VCaP (cell line): Measurements from ENCODE around the gene AGR3.
"Not testable (repeated sequence)": the region's sequence is repeated elsewhere in the genome, so short reads cannot be mapped to it uniquely, and the experiment has no call there.

Source experiments
- H3K27ac ChIP-seq: fragments of 450-650 bp; 2 replicates; pipeline ENCODE4 v1.5.1; 2017
- CTCF ChIP-seq: fragments of 450-650 bp; conservative IDR thresholded peaks from 2 replicates; pipeline ENCODE4 v1.5.1; 2017; ENCODE audit warnings: mild to moderate bottlenecking, moderate library complexity

Gene AGR3

GRCh38 chr7:16875861-16876260, 5.9 kb downstream of the AGR3 start:
- no peak overlapping the region for H3K27ac ChIP-seq

GRCh38 chr7:16874066-16874465, 7.7 kb downstream of the AGR3 start:
- no peak for TF ChIP-seq CTCF
- H3K27ac ChIP-seq: no peak overlapping the region

More at GRCh38 chr7:16875861-16876260, 5.9 kb downstream of the AGR3 start:
- no peak for TF ChIP-seq CTCF

DNA sequence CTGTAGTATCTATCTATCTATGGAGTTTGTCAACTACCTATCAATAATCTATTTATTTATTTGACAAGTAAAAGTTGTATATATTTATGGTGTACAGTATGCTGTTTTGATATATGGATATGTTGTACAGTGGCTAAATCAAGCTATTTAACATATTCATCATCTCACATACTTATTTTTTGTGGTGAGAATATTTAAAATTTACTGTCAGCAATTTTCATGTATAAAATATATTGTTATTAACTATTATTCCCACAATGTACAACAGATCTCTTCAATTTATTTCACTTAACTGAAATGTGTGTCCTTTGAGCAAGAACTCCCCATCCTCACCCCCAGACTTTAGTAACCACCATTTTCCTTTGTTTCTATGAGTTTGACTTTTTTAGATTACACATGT, 14.5 kb downstream of the AGR3 start:
- H3K27ac ChIP-seq: no peak overlapping the region
- TF ChIP-seq CTCF: no peak

DNA sequence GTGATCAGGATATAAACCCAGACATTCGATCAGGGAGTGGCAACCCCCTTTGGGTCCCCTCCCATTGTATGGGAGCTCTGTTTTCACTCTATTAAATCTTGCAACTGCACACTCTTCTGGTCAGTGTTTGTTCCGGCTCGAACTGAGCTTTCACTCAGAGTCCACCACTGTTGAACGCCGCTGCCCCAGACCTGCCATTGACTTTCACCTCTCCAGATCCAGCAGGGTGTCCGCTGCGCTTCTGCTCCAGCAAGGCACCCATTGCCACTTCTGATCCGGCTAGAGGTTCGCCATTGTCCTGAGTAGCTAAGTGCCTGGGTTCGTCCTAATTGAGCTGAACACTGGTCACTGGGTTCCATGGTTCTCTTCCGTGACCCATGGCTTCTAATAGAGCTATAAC, 28.6 kb downstream of the AGR3 start:
- H3K27ac ChIP-seq: not testable (repeated sequence)

DNA sequence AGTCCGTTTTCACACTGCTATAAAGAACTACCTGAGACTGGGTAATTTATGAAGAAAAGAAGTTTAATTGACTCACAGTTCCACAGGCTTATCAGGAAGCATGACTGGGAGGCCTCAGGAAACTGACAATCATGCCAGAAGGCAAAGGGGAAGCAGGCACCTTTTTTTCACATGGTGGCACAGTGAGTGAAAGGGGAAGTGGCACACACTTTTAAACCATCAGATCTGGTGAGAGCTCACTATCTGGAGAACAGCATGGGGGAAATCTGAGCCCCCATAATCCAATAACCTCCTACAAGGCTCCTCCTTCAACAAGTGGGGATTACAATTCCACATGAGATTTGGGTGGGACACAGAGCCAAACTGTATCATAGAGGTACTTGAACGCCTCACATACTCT, 30.0 kb downstream of the AGR3 start:
- no peak for TF ChIP-seq CTCF
- H3K27ac ChIP-seq: no peak overlapping the region

DNA sequence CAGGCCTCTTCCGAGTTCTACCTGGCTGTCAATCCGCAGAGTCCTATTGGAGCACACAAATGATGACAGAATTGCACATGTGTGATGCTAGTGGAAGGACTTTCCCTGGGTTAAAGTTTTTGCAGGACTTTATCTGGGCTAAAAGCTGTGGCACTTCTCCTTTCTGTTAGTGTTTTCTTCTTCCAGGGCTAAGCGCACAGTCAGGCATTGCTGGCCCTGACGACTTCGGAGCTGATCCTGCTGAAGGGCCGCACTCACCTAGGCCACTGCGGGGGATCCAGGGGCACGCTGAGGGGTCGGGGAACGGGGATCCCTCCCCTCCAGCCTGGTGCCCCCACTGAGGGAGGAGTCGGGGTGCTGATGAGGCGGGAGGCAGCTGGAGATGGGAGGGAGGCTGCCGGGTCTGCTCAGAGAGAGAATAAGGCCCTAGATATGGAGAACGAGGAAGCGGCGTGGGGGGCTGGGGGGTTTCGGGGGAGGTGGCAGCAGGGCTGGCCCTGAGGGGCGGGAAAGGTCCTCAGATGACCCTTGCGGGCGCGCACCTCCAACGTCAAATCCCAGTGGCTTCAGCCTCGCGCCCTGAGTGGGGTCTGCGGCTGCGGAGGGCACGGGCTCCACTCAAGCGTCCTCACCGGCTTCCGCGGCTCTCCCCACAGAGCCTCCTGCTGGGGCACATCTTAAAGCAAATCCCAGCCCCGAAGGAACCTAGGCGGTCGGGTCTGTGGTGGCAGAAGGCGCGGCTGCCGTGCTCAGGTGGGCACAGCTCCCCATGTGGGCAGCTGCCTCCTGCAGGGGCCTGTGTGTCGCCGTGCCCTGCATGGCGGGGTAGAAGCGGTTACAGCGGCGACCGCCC, 30.9 kb downstream of the AGR3 start:
- TF ChIP-seq CTCF: no peak
- H3K27ac ChIP-seq: no peak overlapping the region

- TF ChIP-seq CTCF: no peak
- no peak overlapping the region for H3K27ac ChIP-seq
Measured at GRCh38 chr7:16849296-16850148, 32.3 kb downstream of the AGR3 start.
